SK-N-SH treated with all-trans-retinoic acid at 6 μM for 48 hours (cell line): ENCODE measurements around the gene RPL12.
"Not testable (repeated sequence)": the region's sequence is repeated elsewhere in the genome, so short reads cannot be mapped to it uniquely, and the experiment has no call there.

Experiments used
- ESRRG ChIP-seq: fragments of 250-450 bp; sonication (Bioruptor Pico); IDR thresholded peaks from 2 replicates; pipeline ENCODE4 v1.6.1; 2021; ENCODE audit warnings: mild to moderate bottlenecking
- RARB ChIP-seq: fragments of 250-450 bp; sonication (Bioruptor Pico); IDR thresholded peaks from 2 replicates; pipeline ENCODE4 v1.8.0; 2021; ENCODE audit warnings: mild to moderate bottlenecking, moderate library complexity
- TCF4 ChIP-seq: fragments of 250-450 bp; sonication (Bioruptor Pico); IDR thresholded peaks from 2 replicates; pipeline ENCODE4 v1.8.0; 2021; ENCODE audit warnings: mild to moderate bottlenecking, moderate library complexity, borderline replicate concordance
- ZFP30 ChIP-seq: fragments of 450-650 bp; formaldehyde crosslinking; IDR thresholded peaks from 2 replicates; pipeline ENCODE4 v1.5.0; 2022; ENCODE audit warnings: mild to moderate bottlenecking, moderate library complexity
- ZNF565 ChIP-seq: fragments of 450-650 bp; formaldehyde crosslinking; conservative IDR thresholded peaks from 2 replicates; pipeline ENCODE4 v1.5.0; 2020; ENCODE audit warnings: low read depth, mild to moderate bottlenecking, moderate library complexity
- ZNF70 ChIP-seq: fragments of 450-650 bp; formaldehyde crosslinking; IDR thresholded peaks from 2 replicates; pipeline ENCODE4 v1.5.0; 2020; ENCODE audit warnings: mild to moderate bottlenecking, moderate library complexity
- ZNF8 ChIP-seq: fragments of 450-650 bp; formaldehyde crosslinking; IDR thresholded peaks from 2 replicates; pipeline ENCODE4 v1.5.0; 2020; ENCODE audit warnings: mild to moderate bottlenecking, moderate library complexity

DNA sequence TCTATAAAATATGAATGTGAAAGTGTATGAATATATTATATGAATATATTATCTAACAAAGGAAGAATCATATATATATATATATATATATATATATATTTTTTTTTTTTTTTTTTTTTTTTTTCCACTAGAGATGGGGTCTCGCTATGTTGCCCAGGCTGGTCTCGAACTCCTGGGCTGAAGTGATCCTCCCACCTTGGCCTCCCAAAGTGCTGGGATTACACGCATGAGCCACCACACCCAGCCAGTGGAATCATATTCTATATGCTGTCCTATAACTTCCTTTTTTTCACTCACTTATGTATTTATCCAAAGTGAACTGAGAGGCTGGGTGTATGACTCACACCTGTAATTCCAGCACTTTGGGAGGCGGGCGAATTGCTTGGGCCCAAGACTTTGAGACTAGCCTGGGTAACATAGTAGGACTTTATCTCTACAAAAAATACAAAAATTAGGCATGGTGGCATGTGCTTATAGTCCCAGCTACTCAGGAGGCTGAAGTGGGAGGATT lies 15.3 kb upstream of the RPL12 start:
- TF ChIP-seq TCF4 (CRISPR knock-in tag); ZFP30 (CRISPR knock-in tag); ESRRG (CRISPR knock-in tag); ZNF8 (CRISPR knock-in tag); ZNF70 (CRISPR knock-in tag); RARB (CRISPR knock-in tag); ZNF565: not testable (repeated sequence)
